Endodermal cell (in vitro differentiated cells): ENCODE data around the gene ZNF132. TPM values are rescaled to one million over a fixed set of nuclear protein-coding genes. Genes with fewer than 3 reads are reported as not detected.

Experiments
- DNase-seq: peaks from one replicate; pipeline ENCODE4 v3.0.0-alpha.2; 2017
- H3K27ac ChIP-seq: 2 replicates; pipeline ENCODE4 v1.5.1; 2013; ENCODE audit warnings: mild to moderate bottlenecking, low read depth, low read length, moderate library complexity
- H3K27me3 ChIP-seq: 2 replicates; pipeline ENCODE4 v1.6.1; 2013; ENCODE audit warnings: mild to moderate bottlenecking, low read length, moderate library complexity; ENCODE audit not compliant: insufficient read depth, control insufficient read depth, poor library complexity, severe bottlenecking
- H3K36me3 ChIP-seq: 2 replicates; pipeline ENCODE4 v1.7.0; 2013; ENCODE audit warnings: mild to moderate bottlenecking, low read length, moderate library complexity; ENCODE audit not compliant: control insufficient read depth, insufficient read depth
- H3K4me1 ChIP-seq: one replicate; pipeline ENCODE4 v1.7.0; 2013; ENCODE audit warnings: low read length; ENCODE audit not compliant: control insufficient read depth, insufficient read depth
- H3K4me3 ChIP-seq: 2 replicates; pipeline ENCODE4 v1.5.1; 2013; ENCODE audit warnings: mild to moderate bottlenecking, low read length, moderate library complexity
- H3K9ac ChIP-seq: 2 replicates; pipeline ENCODE4 v1.6.1; 2013; ENCODE audit warnings: mild to moderate bottlenecking, low read length, moderate library complexity; ENCODE audit not compliant: poor library complexity, severe bottlenecking; ENCODE audit errors: extremely low read depth
- H3K9me3 ChIP-seq: 2 replicates; pipeline ENCODE4 v1.6.1; 2013; ENCODE audit warnings: mild to moderate bottlenecking, low read length, moderate library complexity; ENCODE audit not compliant: control insufficient read depth
- H3K27ac Mint-ChIP-seq: 2 replicates; pipeline ENCODE4 v1.8.0; 2020; ENCODE audit warnings: mixed read lengths
- H3K27me3 Mint-ChIP-seq: 2 replicates; pipeline ENCODE4 v1.8.0; 2021; ENCODE audit warnings: mild to moderate bottlenecking, mixed read lengths; ENCODE audit not compliant: insufficient read depth
- H3K36me3 Mint-ChIP-seq: 2 replicates; pipeline ENCODE4 v1.8.0; 2020; ENCODE audit warnings: low read depth, mixed read lengths
- H3K4me1 Mint-ChIP-seq: 2 replicates; pipeline ENCODE4 v1.8.0; 2020; ENCODE audit warnings: mixed read lengths
- H3K4me3 Mint-ChIP-seq: 2 replicates; pipeline ENCODE4 v1.8.0; 2020; ENCODE audit warnings: mild to moderate bottlenecking, moderate library complexity, mixed read lengths
- H3K9me3 Mint-ChIP-seq: 2 replicates; pipeline ENCODE4 v1.8.0; 2020; ENCODE audit warnings: mild to moderate bottlenecking, mixed read lengths
- CTCF ChIP-seq: fragments of 200-600 bp; sonication (generic); conservative IDR thresholded peaks from 2 replicates; pipeline ENCODE4 v1.5.0; 2021; ENCODE audit warnings: antibody characterized with exemption, mild to moderate bottlenecking
- WGBS, 2 experiments: methylation state at CpG; one replicate each; pipeline versions ENCODE4 v1.1.5 to v1.1.7; 2013; ENCODE audit warnings: missing lambda C conversion rate in 2 of 2, mixed read lengths in 1 of 2; ENCODE audit not compliant: insufficient coverage in 1 of 2, insufficient read length in 1 of 2; 5-methylcytosine and 5-hydroxymethylcytosine counted together
- total RNA-seq, 2 donors: library from RNA; stranded (reverse); fragmentation: NEBNext Ultra II Directional in 1 of 2; extraction: Animal tissue kit (Norgen Biotek cat#: 25700) in 1 of 2; gene quantifications; 2 replicates in 1 of 2; 3 replicates in 1 of 2; pipeline ENCODE4 v1.2.1, GENCODE V29; 2021

ZNF132 gene
- total RNA-seq, 2 donors from 2014 or later = 0.71 to 1.2 TPM

GRCh38 chr19:58409010-58409790, 30.8 kb downstream of the ZNF132 start:
- no peak for TF ChIP-seq CTCF
- H3K27ac ChIP-seq = no peak overlapping the region
- DNase-seq = peak; percentile 65
- Mint-ChIP-seq H3K4me1 (peaks cover 17% of the 10 kb centered on the region), H3K36me3 (peaks cover 11% of the 10 kb centered on the region), H3K9me3 (peaks cover 7% of the 10 kb centered on the region), H3K27me3 (peaks cover 8% of the 10 kb centered on the region), H3K27ac (no peak overlapping the region), H3K4me3 (peak overlapping the region; percentile 77)
- peak overlapping the region; percentile 95 for H3K4me3 ChIP-seq
- WGBS, 2 experiments = 17 to 20% methylated on average over 22 to 34 of the region's 34 CpGs
- no peaks in the 10 kb centered on the region for H3K36me3 ChIP-seq
- peak overlapping the region; percentile 86 for H3K9ac ChIP-seq
- H3K4me1 ChIP-seq = no peaks in the 10 kb centered on the region
- H3K27me3 ChIP-seq = no peaks in the 10 kb centered on the region
- no peaks in the 10 kb centered on the region for H3K9me3 ChIP-seq

GRCh38 chr19:58408152-58409009, 31.6 kb downstream of the ZNF132 start, which contains the start of gene ZNF584:
TSS of gene ZNF584 (plus strand) at chr19:58408649. CDS start at chr19:58409148, 499 bp downstream.
- 0 to 2% methylated on average over 19 to 100 of the region's 100 CpGs for WGBS, 2 experiments
- no peak for TF ChIP-seq CTCF
- H3K36me3 ChIP-seq = no peaks in the 10 kb centered on the region
- DNase-seq = peak; percentile 98
- peak within 1 kb of the TSS; percentile 86 for H3K9ac ChIP-seq
- H3K9me3 ChIP-seq = no peaks in the 10 kb centered on the region
- Mint-ChIP-seq H3K4me1 (peaks cover 17% of the 10 kb centered on the region), H3K36me3 (peaks cover 12% of the 10 kb centered on the region), H3K4me3 (peak within 1 kb of the TSS; percentile 77), H3K27ac (peak within 1 kb of the TSS; percentile 93), H3K9me3 (peaks cover 7% of the 10 kb centered on the region), H3K27me3 (peaks cover 8% of the 10 kb centered on the region)
- H3K27me3 ChIP-seq = no peaks in the 10 kb centered on the region
- H3K4me1 ChIP-seq = no peaks in the 10 kb centered on the region
- H3K27ac ChIP-seq = peak within 1 kb of the TSS; percentile 44
- peak within 1 kb of the TSS; percentile 95 for H3K4me3 ChIP-seq

- Mint-ChIP-seq H3K4me3 (peak overlapping the region; percentile 77), H3K27me3 (peaks cover 8% of the 10 kb centered on the region), H3K27ac (peak overlapping the region; percentile 93), H3K9me3 (peaks cover 7% of the 10 kb centered on the region), H3K36me3 (peaks cover 10% of the 10 kb centered on the region), H3K4me1 (peaks cover 17% of the 10 kb centered on the region)
- Histone ChIP-seq H3K27ac (peak overlapping the region; percentile 44), H3K9me3 (no peaks in the 10 kb centered on the region), H3K4me1 (no peaks in the 10 kb centered on the region), H3K9ac (peak overlapping the region; percentile 86), H3K27me3 (no peaks in the 10 kb centered on the region), H3K4me3 (peak overlapping the region; percentile 95), H3K36me3 (no peaks in the 10 kb centered on the region)
- DNase-seq = peak; percentile 69
- 21 to 26% methylated on average over 14 to 22 of the region's 22 CpGs for WGBS, 2 experiments
- TF ChIP-seq CTCF = no peak
Measured at GRCh38 chr19:58407658-58408151, 32.2 kb downstream of the ZNF132 start.
